GM18868 (cell line): ENCODE results near the gene DDX54.

Experiments
- ATAC-seq: cut with Tn5 transposase; IDR thresholded peaks from one replicate; pipeline ENCODE4 v1.9.1; 2021; ENCODE audit warnings: mild to moderate bottlenecking, moderate library complexity; ENCODE audit not compliant: unreplicated experiment

DDX54 gene

DNA sequence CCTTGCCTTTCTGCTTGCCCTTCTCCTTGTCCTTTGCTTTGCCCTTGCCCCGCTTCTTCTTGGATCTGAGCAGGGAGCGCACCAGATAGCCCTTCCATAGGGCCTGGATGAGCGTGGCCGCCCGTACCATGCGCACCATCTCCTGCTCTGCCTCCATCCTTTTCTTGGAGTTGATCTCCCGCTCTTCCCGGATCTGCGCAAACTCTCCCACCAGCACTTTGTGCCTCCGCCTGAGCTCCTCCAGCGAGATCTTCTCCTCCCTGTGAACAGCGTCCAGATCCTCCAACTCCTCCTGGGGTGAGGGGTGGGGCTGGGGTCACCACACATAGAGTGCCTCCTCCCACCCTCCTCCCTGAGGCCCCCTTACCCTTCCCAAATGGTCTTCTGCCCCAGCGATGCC lies 10.3 kb upstream of the DDX54 start:
- ATAC-seq = no peak

DNA sequence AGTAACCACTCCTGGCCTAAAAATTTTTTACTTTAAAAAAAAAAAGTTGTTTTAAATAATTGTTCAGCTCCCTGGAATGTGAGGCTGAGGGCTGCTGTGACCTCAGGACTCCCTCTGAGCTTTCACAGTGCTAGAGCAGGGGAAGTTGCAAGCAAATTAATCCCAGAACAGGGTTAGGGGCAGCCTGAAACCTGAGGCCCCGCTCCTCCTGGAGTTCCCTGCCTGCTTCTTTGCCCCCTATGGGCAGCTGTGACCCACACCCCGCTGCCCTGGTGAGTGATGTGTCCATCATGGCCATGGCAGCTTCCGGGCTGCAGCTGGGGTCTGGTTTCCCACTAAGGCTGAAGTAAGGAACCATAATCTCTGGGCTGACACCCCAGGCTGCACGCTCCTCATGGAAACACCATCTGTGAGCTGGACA lies 9.7 kb upstream of the DDX54 start:
- no peak for ATAC-seq

DNA sequence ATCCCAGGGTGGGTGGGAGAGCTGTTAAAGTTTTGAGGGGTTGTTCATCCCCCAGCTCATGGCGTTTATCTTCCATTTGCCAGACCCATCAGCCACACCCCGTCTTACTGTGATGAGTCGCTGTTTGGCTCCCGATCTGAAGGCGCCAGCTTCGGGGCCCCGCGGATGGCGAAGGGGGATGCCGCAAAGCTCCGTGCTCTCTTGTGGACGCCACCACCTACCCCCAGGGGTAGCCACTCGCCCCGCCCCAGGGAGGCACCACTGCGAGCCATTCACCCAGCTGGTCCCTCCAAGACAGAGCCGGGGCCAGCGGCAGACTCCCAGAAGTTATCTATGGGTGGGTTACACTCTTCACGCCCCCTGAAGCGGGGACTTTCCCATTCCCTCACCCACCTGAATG lies 5.9 kb upstream of the DDX54 start:
- ATAC-seq = no peak

DNA sequence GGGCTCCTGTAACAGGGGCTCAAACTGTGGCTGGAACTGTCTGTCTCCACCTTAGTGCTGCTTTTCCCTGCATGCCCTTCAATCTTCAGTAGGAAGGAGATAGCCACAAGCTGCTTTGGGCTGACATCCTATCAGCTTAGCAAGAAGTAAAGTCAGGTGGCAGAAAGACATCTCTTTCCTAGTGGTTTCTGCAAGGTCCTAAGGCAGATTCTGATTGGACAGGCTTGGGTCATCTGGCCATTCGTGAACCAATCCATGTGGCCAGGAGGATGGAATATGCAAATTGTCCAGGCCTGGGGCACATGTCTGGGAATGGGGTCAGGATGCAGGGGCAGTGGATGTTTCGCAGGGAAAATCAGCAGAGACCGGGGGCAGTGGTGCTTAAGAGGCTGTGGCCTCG lies 5.5 kb upstream of the DDX54 start:
- no peak for ATAC-seq

DNA sequence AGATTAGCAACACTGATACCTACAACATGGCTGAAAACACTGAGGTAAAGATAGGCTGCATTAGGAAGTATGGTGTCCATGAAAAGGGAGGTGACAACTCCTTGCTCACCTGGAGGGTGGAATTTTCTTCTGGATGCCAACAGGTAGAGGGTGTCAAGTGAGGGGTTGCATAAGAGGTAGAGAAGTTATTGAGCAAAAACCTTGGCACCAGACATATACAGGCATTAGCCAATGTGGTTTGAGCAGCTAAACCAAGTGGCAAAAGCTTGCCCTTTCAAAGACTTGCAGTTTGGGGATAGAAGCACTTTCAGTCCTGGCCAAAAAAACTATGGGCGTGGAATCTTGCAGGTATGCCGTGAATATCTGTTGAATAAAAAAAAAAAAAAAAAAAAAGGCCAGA lies 4.1 kb upstream of the DDX54 start:
- ATAC-seq = no peak

DNA sequence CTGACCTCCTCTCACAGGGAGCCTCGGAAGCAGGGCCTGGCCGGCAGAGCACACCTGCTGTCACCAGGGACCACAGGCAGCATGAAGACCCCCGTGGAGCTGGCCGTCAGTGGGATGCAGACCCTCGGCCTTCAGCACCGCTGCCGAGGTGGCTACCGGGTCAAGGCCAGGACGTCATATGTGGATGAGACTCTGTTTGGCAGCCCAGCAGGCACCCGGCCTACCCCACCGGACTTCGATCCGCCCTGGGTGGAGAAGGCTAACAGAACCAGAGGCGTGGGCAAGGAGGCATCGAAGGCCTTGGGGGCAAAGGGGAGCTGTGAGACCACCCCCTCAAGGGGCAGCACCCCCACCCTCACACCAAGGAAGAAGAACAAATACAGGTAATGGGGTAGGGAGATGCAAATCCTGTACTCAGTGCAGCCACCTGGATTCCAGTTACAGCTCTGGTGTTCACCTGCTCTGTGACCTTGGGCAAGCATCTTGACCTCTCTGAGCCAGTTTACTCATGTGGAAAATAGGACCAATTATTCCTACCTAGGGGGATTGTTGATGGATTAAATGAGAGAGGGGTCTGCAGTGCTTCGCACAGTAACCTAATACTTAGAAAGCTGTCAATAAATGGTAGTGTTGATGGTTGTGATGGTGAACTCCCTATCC lies 1.5 kb upstream of the DDX54 start:
- no peak for ATAC-seq

DNA sequence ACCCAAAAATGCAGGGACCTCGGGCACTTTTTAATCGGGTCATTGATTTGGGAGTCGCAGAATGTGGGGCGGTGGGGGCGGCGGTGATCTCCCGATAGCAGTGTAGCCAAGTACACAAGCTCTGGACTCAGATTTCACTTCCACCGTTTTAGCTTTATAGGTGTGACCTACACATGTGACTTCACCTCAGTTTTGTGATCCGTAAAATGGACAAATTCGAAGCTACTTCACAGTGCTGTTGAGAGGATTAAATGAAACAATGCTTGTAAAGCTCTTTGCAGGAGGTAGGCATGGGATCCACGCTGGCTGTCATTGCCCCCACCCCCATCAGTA lies 721 bp upstream of the DDX54 start:
- ATAC-seq = no peak

DNA sequence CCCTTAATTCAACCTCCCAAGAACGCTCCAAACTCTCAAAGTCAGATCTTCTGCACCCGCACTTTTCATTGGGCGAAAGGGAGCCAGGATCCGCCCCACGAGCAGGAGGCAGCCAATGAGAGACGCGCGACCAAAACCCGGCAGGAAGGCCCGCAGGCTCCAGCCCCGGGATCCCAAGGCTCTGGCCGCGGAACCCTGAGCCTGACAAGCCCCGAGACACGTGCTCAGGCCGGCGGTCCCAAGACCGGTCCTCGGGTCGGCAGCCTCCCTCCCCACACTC lies 438 bp downstream of the DDX54 start:
- ATAC-seq = peak; percentile 80

DNA sequence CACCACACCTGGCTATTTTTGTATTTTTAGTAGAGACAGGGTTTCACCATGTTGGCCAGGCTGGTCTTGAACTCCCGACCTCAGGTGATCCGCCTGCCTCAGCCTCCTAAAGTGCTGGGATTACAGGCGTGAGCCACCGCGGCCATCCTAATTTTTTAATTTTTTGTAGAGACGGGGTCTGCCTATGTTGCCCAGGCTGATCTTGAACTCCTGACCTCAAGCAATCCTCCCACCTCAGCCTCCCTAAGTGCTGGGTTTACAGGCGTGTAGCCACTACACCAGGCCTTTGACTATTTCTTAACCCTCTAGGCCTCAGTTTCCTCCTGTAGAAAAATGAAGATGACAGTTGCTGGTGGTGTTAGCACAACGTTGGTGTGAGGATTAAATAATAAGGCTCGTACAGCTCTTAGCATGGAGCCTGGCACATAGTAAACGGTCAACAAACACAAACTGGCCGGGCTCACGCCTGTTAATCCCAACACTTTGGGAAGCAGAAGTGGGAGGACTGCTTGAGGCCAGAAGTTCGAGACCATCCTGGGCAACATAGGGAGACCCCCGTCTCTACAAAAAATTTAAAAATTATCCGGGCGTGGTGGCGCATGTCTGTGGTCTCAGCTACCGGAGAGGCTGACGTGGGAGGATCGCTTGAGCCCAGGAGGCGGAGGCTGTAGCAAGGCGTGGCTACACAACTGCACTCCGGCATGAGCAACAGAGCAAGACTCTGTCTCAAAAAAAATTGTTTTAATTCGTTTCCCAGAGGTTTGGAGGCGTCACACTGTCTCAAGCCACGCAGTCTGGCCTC lies 979 bp downstream of the DDX54 start:
- ATAC-seq = peak; percentile 55

DNA sequence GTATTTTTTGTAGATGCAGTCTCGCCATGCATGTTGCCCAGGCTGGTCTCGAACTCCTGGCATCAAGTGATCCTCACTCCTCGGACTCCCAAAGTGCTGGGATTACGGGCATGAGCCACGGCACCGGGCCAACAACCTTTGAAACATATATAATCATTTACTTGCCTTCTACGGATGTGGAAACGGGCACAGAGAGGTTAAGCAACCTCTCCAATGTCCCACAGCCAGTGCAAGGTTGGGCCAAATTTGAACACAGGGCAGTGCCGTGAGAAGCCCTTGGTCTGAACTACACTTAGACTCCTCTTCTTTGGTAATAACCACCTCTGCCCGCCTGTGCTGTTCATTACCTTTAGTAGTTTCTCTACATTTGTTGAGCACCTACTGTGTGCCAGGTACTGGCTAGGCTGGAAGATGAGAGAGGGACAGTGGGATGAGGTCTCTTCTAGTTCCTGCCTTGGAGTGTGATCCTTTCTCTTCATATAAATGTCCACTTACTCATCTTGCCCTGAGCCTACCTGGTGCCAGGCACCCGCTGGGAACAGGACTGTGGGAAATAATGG lies 2.2 kb downstream of the DDX54 start:
- ATAC-seq = no peak

DNA sequence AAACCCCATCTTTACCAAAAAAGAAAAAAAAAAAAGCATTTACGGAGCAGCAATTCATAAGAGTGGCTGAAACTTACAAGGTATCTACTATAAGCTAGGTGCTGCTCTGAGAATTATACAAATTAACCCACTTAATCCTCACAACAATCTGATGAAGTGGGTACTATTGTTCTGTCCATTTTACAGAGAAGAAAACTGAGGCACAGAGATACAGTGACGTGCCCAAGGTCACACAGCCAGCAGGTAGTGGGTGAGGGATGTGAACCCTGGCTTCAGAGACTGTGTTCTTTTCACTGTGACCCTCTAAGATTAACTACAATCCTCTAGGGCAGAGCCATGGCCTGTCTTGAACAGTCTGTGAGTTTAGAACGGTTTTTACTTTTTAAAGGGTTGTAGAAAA lies 3.3 kb downstream of the DDX54 start:
- no peak for ATAC-seq

DNA sequence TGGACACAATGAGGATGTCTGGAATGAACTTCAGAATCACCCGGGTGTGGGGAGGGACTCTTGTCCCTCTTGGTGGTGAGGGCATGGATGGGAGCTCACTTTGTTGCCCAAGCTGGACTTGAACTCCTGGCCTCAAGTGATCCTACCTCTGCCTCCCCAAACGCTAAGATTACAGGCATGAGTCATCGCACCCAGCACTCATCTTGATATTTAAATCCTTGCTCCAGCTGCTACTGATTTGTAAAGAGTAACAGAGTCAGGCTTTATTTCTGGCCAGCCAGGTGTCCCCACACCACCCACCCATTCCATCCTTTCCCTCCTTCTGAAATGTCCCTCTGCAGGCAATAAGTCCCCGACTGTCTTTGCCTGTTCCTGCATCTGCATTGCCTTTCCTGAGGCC lies 4.9 kb downstream of the DDX54 start:
- ATAC-seq = no peak

DNA sequence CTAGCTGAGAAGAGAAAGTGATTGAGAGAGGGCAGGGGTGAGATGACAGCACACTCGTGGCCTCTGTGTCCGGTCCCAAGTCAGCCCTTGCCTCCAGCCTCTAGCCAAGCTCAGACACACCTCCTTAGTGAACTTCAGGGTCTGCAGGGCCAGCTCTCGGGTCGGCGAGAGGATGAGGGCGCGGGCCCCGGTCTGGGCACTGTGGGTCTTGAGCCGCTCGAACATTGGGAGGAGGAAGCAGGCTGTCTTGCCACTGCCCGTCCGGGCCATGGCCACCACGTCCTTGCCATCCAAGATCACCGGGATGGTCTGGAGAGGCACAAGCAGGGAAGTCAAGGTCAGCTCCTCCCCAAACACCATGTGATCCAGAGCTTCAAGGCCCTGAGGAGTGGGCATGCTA lies 6.3 kb downstream of the DDX54 start:
- no peak for ATAC-seq

DNA sequence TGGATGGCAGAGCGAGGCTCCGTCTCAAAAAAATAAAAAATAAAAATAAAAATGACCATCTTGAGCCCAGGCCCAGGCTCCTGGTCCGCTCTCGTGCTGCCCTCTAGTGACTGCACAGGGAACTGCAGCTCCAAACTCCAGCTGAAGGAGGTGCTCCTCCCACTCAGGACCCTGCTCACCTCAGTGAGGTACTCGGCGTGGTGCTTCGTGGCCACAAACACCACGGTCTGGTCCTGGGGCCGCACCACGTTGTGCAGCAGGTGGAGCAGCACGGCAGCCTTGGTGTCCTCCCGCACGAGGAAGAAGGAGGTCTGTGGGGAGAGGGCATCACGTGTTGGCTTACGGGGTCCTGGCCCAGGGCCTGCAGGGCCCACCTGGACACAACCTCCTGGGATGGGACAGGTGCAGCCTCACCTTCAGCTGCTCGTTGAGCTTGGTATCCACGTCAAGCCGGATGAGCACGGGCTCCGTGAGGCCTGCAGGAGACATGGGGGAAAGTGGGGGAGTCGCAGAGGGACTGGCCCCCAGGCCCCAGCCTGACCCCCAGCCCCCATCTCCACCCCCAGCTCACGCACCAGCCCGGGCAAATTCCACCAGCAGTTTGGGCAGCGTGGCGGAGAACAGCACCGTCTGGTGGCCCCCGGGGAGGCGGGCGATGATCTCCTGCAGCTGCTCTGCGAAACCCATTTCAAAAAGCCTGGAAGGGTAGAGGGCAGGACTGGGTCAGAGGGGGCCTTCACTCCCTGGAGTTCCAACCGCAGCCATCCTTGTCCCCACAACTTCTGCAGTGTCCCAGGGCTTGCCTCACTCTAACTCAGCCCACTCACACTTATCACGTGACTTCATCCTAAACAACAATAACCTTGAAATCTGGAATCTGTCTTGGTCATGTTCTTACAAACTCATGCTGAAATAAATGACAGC lies 10.6 kb downstream of the DDX54 start:
- ATAC-seq = no peak

DNA sequence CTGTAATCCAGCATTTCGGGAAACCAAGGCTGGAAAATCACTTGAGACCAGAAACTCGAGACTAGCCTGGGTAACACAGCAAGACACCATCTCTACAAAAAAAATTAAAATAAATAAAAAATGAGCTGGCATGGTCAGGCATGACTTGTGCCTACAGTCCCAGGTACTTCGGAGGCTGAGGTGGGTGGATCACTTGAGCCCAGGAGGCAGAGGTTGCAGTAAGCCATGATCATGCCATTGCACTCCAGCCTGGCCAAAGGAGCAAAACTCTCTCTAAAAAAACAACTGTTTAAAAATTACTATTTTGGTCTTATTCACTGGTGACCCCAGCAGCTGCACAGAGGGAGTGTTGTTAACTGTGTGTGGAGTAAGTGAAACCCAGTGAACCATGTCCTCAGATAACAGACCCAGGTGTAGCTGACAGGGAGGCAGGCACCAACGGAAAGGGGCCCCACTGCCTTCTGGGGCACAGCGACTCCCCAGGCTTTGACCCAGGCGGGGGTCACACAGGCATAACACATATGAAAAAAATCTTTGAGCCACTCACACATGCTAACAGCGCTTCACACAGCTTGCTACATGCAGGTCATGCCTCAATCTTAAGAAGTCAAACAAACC lies 12.1 kb downstream of the DDX54 start:
- peak; percentile 71 for ATAC-seq

DNA sequence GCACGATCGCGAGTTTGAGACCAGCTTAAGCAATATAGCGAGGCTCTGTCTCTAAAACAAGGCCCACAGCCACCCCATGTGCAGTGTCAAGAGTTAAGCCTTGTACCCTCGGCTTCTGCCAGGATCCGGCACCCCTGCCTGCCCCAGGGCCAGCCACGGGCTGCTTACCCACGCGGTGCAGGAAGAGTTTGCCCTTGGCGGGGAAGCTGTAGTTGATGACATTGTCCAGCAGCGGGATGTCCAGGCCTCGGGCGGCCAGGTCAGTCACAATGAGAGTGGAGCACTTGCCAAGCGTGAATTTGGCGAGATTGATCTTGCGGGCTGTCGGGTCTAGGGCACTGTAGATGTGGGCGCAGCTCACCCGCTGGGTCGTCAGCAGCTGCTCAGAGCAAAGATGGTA lies 13.1 kb downstream of the DDX54 start:
- no peak for ATAC-seq

DNA sequence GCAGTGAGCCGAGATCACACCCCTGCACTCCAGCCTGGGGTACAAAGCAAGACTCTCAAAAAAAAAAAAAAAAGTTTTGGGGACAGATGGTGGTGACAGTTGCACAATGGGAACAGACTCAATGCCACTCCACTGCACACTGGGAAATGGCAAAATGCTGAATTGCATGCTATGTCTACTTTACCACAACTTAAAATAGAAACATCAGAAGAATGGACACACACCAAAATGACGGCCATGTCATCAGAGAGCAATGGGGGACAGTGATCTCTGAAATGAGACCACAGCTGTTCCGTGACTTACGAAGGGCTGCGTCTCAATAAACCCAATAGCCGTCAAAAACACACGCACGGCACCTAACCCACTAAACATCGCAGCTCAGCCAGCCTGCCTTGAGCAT lies 13.7 kb downstream of the DDX54 start:
- ATAC-seq = no peak

DNA sequence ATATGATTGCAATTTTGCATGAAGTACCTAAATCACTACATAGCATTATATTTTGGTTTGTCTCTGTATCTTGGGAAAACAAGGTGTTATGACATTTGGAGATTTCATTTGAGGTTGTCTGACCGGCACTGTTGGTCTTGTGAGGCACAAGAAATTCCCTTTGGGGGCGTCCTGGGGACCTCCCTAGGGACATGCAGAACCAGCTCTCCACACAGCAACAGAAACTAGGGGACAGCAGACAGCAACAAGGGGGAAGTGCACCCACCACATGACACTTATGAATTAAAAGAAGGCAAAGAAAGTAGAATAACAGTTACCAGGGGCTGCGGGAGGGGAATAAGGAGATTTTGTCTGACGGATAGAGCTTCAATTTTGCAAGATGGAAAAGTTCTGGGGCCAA lies 14.4 kb downstream of the DDX54 start:
- no peak for ATAC-seq

DNA sequence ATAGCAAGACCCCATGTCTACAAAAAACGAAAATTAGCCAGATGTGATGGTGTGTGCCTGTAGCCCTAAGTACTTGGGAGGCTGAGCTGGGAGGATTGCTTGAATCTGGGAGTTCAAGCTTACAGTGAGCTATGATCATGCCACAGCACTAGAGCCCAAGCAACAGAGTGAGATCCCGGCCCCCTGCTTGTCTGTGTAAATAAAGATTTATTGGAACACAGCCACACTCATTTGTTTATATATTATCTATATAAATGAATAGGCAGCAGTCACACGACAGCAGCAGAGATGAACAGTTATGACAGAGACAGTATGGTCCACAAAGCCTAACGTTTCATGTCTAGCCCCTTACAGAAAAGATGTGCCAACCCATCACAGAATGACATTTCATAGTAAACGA lies 14.8 kb downstream of the DDX54 start:
- ATAC-seq = no peak

DNA sequence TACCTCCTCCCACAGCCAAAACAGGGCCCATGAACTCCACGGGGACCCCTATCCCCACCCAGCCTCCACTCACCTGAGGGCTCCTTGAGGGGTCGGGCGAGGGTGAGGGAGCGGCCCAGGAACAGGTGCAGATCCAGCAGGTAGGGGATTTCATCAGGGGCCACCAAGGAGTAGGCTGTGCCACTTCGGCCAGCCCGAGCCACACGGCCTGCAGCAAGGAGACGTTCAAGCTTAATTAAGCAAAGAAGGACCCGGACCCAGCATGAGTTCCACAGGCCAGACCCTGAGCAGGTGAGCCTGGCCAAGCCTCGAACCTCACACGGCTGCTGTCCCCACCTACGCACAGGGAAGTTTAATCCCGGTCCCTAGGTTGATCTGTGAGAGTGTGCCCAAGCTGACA lies 15.6 kb downstream of the DDX54 start:
- ATAC-seq = no peak

DNA sequence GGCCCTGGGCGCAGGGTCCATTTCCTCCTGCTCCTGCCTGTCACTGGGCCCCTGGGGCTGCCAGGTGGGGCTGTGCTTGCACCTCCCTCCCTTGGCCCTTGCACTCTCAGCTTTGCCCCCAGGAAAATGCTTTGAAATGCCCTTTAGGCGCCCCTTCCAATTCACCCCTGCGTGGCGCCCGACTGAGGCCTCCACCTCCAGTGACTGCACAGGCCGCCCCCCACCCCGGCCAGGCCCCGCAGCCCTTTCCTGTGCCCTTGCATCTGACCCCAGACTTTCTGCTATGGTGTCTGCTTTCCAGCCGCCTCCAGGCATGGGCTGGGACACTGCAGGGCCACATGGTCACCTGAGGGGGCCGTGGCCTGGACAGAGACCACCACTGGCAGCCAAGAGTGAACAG lies 17.4 kb downstream of the DDX54 start:
- ATAC-seq = no peak
